ENCODE data around the gene COA1.

GRCh38 chr7:43686991-43687390 lies 42.3 kb downstream of the COA1 start:
- TF ChIP-seq EZH2 (IDR thresholded peaks at IDR 0.05; ENCODE audit: borderline replicate concordance, low read depth, low read length, severe bottlenecking) (no peak), CTCF (IDR thresholded peaks at IDR 0.05; ENCODE audit: extremely low read depth in 1 of 2, insufficient read depth in 1 of 2, low read depth in 1 of 2, low read length in 2 of 2) (no peak), POLR2AphosphoS5 (IDR thresholded peaks at IDR 0.05; ENCODE audit: insufficient read depth, low read depth, low read length) (no peak)
